ENCODE data around the gene ZNF12.

DNA sequence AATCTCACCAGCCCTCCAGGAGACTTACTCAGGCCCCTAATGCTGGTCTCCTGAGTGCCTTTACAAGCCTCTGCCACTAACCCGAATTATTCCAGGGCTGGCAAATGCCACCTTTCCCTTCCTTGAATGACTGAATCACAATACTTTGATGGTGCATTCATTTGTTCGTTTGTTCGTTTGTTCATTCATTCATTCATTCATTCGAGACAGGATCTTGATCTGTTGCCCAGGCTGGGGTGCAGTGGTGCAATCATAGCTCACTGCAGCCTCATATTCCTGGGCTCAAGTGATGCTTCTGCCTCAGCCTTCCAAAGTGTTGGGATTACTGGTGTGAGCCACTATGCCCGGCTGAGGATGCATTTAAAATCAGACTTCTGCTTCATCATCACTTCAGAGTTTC, 6.0 kb downstream of the ZNF12 start:
- TF ChIP-seq, protein P1, sequence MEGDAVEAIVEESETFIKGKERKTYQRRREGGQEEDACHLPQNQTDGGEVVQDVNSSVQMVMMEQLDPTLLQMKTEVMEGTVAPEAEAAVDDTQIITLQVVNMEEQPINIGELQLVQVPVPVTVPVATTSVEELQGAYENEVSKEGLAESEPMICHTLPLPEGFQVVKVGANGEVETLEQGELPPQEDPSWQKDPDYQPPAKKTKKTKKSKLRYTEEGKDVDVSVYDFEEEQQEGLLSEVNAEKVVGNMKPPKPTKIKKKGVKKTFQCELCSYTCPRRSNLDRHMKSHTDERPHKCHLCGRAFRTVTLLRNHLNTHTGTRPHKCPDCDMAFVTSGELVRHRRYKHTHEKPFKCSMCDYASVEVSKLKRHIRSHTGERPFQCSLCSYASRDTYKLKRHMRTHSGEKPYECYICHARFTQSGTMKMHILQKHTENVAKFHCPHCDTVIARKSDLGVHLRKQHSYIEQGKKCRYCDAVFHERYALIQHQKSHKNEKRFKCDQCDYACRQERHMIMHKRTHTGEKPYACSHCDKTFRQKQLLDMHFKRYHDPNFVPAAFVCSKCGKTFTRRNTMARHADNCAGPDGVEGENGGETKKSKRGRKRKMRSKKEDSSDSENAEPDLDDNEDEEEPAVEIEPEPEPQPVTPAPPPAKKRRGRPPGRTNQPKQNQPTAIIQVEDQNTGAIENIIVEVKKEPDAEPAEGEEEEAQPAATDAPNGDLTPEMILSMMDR (conservative IDR thresholded peaks at IDR 0.05; ENCODE audit: low read depth, low read length), result no peak
- no peak for TF ChIP-seq EZH2 (IDR thresholded peaks at IDR 0.05; ENCODE audit: low read length, unreplicated experiment)
